ENCODE results near the gene UBE2C.

Gene UBE2C

GRCh38 chr20:45833030-45833882 lies 20.8 kb downstream of the UBE2C start, which contains the start of gene SNX21:
TSS of gene SNX21 (plus strand) at chr20:45833799. CDS start at chr20:45833920, 121 bp downstream.
- DNase-seq (ENCODE audit: low spot score), result peak; percentile 50

DNA sequence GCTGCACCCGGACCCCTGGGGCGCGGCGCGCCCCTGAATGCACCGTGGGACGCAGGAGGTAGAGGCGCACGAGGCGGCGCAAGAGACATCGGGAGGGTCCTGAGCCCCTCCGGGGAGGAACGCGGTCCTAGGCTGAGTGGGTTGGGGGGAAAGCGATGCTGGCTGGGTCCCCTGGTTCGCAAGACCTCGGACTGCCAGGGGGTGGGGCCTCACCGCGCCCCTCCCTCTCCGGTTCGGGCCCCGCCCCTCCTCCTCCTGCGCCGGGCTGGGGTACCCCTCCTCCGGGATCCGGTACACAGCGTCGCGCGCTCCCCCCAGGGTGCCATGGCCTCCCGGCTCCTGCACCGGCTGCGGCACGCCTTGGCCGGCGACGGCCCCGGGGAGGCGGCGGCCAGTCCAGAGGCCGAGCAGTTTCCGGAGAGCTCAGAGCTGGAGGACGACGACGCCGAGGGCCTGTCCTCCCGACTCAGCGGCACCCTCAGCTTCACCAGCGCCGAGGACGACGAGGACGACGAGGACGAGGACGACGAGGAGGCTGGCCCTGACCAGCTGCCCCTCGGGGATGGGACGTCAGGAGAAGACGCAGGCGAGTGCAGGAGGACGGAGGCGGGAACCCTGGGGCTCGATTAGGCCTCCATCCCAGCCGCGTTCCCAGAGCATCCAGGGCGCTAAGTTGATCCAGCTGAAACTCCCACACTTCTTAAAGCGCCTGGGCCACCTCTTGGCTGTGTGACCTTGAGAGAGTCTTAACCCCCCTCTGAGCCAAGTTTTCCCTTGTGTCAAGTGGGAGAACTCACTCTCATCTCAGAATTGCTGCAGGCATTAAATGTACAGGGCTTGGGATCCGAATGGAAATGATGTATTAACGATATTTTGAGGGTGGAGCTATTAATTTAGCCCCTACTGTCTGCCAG lies 21.7 kb downstream of the UBE2C start:
- peak; percentile 73 for DNase-seq (ENCODE audit: low spot score)

GRCh38 chr20:45834797-45835161 lies 22.3 kb downstream of the UBE2C start:
- DNase-seq (ENCODE audit: low spot score), result no peak

DNA sequence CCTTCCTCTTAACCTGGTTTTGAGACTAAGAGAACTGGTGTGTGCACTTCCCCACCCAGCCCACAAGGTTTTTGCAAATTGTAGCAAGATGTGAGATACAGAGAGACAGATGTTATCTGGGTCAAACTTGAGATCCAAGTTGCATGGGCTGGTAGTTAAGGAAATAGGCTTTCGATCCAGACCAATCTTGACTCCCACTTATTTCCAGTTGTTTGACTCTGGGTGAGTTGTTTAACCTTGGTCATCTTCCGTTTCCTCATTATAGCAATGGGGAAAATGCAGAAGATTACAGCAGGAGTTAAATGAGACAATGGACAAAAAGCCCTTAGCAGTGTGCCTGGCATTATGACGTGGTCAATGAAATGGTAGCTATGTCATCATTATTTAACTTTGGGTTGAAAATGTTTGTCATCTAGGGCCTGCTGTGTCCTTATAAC lies 22.9 kb downstream of the UBE2C start:
- no peak for DNase-seq (ENCODE audit: low spot score)

DNA sequence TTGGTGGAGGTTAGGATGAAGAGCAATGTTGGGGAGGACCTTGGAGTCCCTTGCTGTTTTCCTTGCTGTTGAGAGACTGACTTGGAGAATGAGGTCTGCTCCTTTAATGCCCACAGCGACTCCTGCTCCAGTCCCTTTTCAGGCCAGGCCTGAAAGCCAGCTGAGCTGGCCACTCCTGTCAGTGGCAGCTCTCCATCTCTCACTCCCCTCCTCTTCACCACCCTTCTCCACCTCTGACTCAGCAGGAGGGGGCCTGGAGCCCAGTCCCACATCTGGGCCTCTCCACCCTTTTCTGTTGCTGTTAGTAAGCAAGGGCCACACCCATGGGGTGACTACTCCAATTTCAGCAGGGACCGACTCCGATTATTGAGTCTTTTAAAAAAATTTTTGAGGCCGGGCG lies 23.4 kb downstream of the UBE2C start:
- DNase-seq (ENCODE audit: low spot score), result no peak

DNA sequence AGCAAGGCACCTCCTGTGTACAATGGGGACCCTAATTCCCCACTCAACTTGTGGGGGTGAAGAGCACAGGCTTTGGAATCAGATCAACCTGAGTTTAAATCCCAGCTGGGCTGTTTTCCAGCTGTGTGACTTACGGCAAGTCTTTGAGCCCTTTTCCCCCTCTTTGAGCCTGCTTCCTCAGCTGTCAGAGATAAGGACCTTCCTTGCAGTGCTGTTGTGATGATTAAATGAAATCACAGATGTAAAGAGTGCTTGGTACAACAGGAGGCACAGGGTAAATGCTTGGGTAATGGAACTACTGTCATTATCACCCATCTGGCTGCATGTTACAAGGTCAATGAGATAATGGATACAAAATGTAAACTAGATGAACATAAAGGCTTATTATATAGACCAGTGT lies 24.4 kb downstream of the UBE2C start:
- DNase-seq (ENCODE audit: low spot score), result no peak

- no peak for DNase-seq (ENCODE audit: low spot score)
Measured at GRCh38 chr20:45840700-45841198, 28.3 kb downstream of the UBE2C start.

DNA sequence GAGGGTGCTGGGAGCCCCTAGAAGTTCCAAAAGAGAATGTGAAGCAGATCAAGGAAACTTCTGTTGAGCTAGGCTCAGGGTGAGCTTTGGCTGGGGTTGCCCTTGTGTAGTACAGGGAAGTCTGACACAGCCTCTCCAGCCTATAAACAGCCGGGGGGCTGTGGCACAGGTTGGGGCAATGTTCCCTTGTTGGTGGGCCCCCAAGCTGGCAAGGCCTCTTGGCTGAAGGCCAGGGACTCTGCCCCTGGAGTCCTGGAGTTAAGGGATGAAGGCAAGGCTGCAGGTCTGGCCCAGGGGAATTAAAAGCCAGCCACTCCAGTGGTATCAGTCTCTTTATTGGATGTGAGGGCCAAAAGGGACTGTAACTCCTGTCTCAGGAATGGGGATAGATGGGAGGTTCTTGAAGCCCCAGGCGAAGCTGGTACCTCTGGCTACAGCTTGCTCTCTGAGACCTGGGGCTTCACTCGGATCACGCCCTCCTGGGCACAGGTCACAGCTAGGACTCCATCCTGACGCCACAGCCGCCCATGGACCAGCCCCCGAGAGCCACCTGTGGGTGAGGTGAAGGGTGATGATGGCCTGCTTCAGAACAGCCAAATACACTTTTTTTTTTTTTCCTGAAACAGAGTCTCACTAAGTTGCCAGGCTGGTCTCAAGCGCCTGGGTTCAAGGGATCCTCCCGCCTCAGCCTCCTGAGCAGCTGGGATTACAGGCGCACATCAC lies 29.1 kb downstream of the UBE2C start:
- no peak for DNase-seq (ENCODE audit: low spot score)

GRCh38 chr20:45842169-45842812 lies 29.8 kb downstream of the UBE2C start:
- peak; percentile 75 for DNase-seq (ENCODE audit: low spot score)

GRCh38 chr20:45843506-45843905 lies 31.1 kb downstream of the UBE2C start:
- no peak for DNase-seq (ENCODE audit: low spot score)

- DNase-seq (ENCODE audit: low spot score), result no peak
Measured at GRCh38 chr20:45845452-45845851, 33.0 kb downstream of the UBE2C start.

DNA sequence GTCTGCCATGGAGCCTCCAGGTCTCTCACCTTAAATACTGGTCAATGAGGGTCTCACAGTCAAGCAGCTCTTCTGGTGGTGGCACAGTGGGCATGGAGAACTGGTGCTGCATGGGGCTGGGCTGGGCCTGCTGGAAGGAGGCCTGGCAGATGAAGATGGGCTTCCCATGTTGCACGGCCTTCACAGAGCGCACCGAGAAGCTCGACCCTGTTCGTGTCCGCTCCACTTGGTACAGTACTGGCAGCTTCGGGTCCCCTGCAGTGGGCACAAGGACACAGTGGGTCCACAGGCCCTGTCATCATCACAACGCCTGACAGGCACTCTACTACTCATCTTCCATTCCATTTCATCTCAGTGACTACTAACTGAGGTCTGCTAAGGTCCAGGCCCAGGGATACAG lies 36.0 kb downstream of the UBE2C start:
- DNase-seq (ENCODE audit: low spot score), result no peak

DNA sequence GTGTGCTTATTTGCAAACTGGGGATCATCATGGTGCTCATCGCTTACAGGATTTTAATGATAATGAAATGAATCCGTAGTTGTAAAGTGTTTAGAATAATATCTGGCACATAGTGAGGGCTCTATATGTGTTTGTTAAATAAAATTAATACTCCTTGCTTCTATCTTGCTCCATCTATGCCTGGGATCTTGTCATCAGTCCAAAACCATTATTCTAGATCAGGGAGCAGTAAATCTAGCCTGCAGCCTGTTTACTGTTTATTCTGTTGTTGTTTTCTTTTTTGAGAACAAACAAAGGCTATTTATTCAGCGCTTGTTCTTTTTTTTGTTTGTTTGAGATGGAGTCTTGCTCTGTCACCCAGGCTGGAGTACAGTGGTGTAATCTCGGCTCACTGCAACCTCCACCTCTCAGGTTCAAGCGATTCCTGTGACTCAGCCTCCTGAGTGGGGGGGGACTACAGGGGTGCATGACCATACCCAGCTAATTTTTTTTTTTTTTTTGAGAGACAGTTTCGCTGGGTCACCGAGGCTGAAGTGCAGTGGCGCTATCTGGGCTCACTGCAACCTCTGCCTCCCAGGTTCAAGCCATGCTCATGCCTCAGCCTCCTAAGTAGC lies 36.6 kb downstream of the UBE2C start:
- no peak for DNase-seq (ENCODE audit: low spot score)

DNA sequence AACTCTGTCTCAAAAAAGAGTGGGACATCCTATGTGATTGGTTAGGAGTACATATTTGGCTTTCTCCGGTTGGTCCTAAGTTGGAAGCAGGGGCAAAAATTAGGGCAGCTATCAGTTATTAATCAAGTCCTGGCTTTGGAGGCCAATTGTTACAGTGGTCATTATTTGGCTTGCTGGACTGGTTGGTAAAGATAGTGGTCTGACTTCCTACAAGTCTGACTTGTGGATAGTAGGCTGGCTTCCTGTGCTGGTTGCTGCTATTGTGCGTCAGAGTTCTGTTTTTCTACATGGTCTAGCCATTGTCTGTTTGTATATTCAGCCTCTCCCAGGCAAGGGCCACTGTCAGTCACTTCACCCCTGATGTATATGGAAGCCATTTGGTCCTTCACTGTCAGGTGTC lies 37.8 kb downstream of the UBE2C start:
- no peak for DNase-seq (ENCODE audit: low spot score)

DNA sequence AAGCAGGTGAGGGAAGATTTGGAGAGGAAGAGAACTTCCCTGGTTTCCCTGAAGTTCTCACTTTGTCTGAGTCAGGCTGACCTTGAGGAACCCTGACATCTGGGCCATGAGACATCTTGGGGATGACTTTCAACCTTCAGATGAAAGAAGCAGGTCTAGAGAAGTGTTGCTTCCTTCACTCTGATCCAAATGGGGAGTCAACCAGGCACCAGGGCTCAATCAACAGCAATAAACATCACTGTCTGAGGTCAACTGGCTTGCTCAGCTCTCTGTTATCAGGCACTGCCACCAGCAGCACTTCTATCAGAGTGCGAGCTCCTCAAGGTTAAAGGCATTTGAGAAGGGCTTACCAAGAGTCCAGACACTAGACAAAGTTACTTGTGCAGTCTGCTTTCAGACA lies 38.5 kb downstream of the UBE2C start:
- DNase-seq (ENCODE audit: low spot score), result no peak

- no peak for DNase-seq (ENCODE audit: low spot score)
Measured at GRCh38 chr20:45851501-45851900, 39.1 kb downstream of the UBE2C start.

GRCh38 chr20:45852326-45852725 lies 39.9 kb downstream of the UBE2C start:
- no peak for DNase-seq (ENCODE audit: low spot score)

- DNase-seq (ENCODE audit: low spot score), result no peak
Measured at GRCh38 chr20:45853484-45853883, 41.0 kb downstream of the UBE2C start.

GRCh38 chr20:45857114-45857881 lies 44.9 kb downstream of the UBE2C start, which contains the start of the genes ACOT8 and ZSWIM3:
TSS of gene ACOT8 (minus strand) at chr20:45857392. CDS start at chr20:45857315, 77 bp downstream.
TSS of gene ZSWIM3 (plus strand) at chr20:45857614. CDS start at chr20:45857826, 212 bp downstream.
- DNase-seq (ENCODE audit: low spot score), result peak; percentile 100

- DNase-seq (ENCODE audit: low spot score), result peak; percentile 66
Measured at GRCh38 chr20:45857882-45858216, 45.4 kb downstream of the UBE2C start.
